Endothelial cell of umbilical vein (primary cell): ENCODE data around the gene ATP9B.

Source experiments
- EZH2 ChIP-seq: IDR thresholded peaks from 2 replicates; pipeline ENCODE4 v1.6.1; 2012; ENCODE audit warnings: borderline replicate concordance, low read depth, mild to moderate bottlenecking, moderate library complexity, low read length, inconsistent platforms; ENCODE audit not compliant: severe bottlenecking
- JUN ChIP-seq: IDR thresholded peaks from 2 replicates; pipeline ENCODE4 v1.6.1; 2011; ENCODE audit warnings: borderline replicate concordance, low read depth; ENCODE audit not compliant: insufficient read length, insufficient read depth
- MAX ChIP-seq: IDR thresholded peaks from 2 replicates; pipeline ENCODE4 v1.6.1; 2011; ENCODE audit not compliant: insufficient read depth, insufficient read length
- TF ChIP-seq, protein P1 (sequence below), 2 donors: IDR thresholded peaks; 1 replicate in 1 of 2; 2 replicates in 1 of 2; pipeline ENCODE4 v1.5.1; 2011; ENCODE audit warnings: low read length in 2 of 2, mild to moderate bottlenecking in 2 of 2, moderate library complexity in 2 of 2, control low read depth in 1 of 2, inconsistent platforms in 1 of 2, low read depth in 1 of 2; ENCODE audit not compliant: insufficient read depth in 1 of 2; ENCODE audit errors: extremely low read depth in 1 of 2

- TF ChIP-seq, protein P1, sequence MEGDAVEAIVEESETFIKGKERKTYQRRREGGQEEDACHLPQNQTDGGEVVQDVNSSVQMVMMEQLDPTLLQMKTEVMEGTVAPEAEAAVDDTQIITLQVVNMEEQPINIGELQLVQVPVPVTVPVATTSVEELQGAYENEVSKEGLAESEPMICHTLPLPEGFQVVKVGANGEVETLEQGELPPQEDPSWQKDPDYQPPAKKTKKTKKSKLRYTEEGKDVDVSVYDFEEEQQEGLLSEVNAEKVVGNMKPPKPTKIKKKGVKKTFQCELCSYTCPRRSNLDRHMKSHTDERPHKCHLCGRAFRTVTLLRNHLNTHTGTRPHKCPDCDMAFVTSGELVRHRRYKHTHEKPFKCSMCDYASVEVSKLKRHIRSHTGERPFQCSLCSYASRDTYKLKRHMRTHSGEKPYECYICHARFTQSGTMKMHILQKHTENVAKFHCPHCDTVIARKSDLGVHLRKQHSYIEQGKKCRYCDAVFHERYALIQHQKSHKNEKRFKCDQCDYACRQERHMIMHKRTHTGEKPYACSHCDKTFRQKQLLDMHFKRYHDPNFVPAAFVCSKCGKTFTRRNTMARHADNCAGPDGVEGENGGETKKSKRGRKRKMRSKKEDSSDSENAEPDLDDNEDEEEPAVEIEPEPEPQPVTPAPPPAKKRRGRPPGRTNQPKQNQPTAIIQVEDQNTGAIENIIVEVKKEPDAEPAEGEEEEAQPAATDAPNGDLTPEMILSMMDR (IDR thresholded peaks at IDR 0.05; ENCODE audit: extremely low read depth in 1 of 2, insufficient read depth in 1 of 2, low read depth in 1 of 2, low read length in 2 of 2), result no peak
- TF ChIP-seq EZH2 (no peak), JUN (no peak), MAX (no peak)
Measured at GRCh38 chr18:79400091-79400590, 330.9 kb downstream of the ATP9B start.
